ENCODE results near the gene BCAR3.
"Not testable (repeated sequence)": the region's sequence is repeated elsewhere in the genome, so short reads cannot be mapped to it uniquely, and the experiment has no call there.

BCAR3 gene

GRCh38 chr1:93687542-93687941 lies 5.9 kb upstream of the BCAR3 start:
- DNase-seq, result no peak

GRCh38 chr1:93686504-93687250 lies 5.0 kb upstream of the BCAR3 start:
- DNase-seq, result no peak

GRCh38 chr1:93685918-93686317 lies 4.3 kb upstream of the BCAR3 start:
- no peak for DNase-seq

- DNase-seq, result no peak
Observed at GRCh38 chr1:93683234-93683633, 1.6 kb upstream of the BCAR3 start.

GRCh38 chr1:93681989-93682412 lies 364 bp upstream of the BCAR3 start:
- peak in 1 of 2 experiments; percentile 6 for DNase-seq

GRCh38 chr1:93680420-93681100 lies 1.1 kb downstream of the BCAR3 start:
- DNase-seq, result no peak

- DNase-seq, result no peak
Observed at GRCh38 chr1:93680076-93680419, 1.6 kb downstream of the BCAR3 start.

- DNase-seq, result no peak
Observed at GRCh38 chr1:93679546-93679945, 2.1 kb downstream of the BCAR3 start.

GRCh38 chr1:93678946-93679480 lies 2.6 kb downstream of the BCAR3 start:
- no peak for DNase-seq

- no peak for DNase-seq
Observed at GRCh38 chr1:93678491-93678890, 3.1 kb downstream of the BCAR3 start.

GRCh38 chr1:93677729-93678128 lies 3.9 kb downstream of the BCAR3 start:
- no peak for DNase-seq

- DNase-seq, result no peak
Observed at GRCh38 chr1:93676427-93676826, 5.2 kb downstream of the BCAR3 start.

GRCh38 chr1:93675931-93676330 lies 5.7 kb downstream of the BCAR3 start:
- no peak for DNase-seq

GRCh38 chr1:93675271-93675670 lies 6.4 kb downstream of the BCAR3 start:
- no peak for DNase-seq

GRCh38 chr1:93674071-93674470 lies 7.6 kb downstream of the BCAR3 start:
- DNase-seq, result not testable (repeated sequence)

GRCh38 chr1:93673163-93673829 lies 8.3 kb downstream of the BCAR3 start:
- no peak for DNase-seq

- DNase-seq, result no peak
Observed at GRCh38 chr1:93672477-93673162, 9.0 kb downstream of the BCAR3 start.

- no peak for DNase-seq
Observed at GRCh38 chr1:93672069-93672468, 9.6 kb downstream of the BCAR3 start.

GRCh38 chr1:93671099-93671621 lies 10.5 kb downstream of the BCAR3 start:
- DNase-seq, result no peak

- no peak for DNase-seq
Observed at GRCh38 chr1:93670141-93670540, 11.5 kb downstream of the BCAR3 start.

- no peak for DNase-seq
Observed at GRCh38 chr1:93669369-93669768, 12.3 kb downstream of the BCAR3 start.

- no peak for DNase-seq
Observed at GRCh38 chr1:93668951-93669350, 12.7 kb downstream of the BCAR3 start.

GRCh38 chr1:93668121-93668520 lies 13.5 kb downstream of the BCAR3 start:
- no peak for DNase-seq

All from NCI-H2081 (cell line).